GM18909 (cell line): Measurements from ENCODE around the gene PTPRN2.

Experiments
- ATAC-seq: cut with Tn5 transposase; IDR thresholded peaks from one replicate; pipeline ENCODE4 v1.9.1; 2021; ENCODE audit warnings: mild to moderate bottlenecking; ENCODE audit not compliant: unreplicated experiment, poor library complexity

PTPRN2 gene

DNA sequence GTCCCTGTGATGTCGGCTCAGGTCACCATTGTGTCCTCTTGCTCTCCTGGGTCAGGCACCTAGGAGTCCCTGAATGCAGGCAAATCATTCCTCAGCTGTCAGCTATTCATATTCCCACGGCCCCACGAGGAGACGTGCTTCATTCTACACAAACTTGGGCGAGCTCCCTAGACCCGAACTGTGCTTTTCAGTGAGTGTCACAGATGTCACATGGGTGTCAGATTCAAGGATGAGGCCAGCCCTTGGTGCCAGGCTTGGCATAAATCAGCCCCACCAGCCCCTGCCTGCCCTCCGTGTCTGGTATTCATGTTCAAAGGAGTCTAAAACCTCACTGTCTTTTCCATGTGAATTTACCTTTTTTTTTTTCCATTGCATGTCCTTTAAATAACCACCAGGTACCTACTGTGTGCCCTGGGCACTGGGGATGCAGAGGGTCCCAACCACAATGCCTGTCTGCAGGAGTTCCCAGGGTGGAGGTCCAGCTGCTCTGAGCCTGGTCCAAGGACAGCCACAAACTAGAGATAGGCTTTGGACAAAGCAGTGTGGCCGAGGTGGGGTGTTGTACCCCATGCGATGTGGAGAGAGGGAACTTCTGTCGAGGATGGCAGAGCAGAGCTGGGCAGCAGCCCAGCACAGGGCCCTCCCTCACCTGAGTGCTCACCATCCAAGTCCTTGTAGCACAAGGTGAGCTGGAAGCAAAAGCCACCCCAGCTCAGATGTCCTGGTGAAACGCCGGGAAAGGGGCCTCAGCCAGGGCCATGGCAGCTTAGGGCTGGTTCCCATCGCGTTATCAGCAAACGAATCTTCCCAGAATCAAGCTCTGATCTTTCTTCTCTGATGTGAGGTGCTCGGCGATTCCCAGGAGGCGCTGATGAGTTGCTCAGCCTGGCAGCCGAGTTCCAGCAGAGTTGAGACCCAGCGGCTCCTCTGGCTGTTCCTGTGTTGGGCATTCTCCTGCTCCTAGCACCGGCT is 611.9 kb downstream of the PTPRN2 start:
- no peak for ATAC-seq

DNA sequence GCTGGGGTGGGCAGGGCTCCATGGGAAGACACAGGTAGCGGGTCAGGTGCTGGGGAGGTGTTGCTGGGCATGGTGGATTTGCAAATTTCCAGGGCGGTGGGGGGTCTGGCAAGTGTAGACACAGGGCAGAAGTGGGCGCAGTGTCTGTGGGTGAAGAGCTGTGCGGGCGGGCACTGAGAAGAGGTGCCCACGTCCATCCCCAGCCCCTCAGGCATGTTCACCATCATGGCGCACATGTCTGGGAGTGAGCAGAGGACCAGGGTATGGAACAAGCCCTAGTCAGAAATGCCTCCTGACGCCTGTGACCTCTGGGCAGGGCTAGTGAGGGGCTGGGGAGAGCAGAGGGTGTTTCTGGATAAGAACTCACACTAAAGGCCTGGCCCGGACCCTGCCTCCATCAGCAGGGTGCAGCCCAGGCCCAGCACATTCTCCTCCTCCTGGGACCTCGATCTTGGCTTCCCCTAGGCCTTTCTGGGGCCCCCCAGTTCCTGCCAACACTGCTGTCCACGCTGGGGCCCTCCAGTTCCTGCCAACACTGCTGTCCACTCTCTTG is 612.9 kb downstream of the PTPRN2 start:
- ATAC-seq, result no peak

DNA sequence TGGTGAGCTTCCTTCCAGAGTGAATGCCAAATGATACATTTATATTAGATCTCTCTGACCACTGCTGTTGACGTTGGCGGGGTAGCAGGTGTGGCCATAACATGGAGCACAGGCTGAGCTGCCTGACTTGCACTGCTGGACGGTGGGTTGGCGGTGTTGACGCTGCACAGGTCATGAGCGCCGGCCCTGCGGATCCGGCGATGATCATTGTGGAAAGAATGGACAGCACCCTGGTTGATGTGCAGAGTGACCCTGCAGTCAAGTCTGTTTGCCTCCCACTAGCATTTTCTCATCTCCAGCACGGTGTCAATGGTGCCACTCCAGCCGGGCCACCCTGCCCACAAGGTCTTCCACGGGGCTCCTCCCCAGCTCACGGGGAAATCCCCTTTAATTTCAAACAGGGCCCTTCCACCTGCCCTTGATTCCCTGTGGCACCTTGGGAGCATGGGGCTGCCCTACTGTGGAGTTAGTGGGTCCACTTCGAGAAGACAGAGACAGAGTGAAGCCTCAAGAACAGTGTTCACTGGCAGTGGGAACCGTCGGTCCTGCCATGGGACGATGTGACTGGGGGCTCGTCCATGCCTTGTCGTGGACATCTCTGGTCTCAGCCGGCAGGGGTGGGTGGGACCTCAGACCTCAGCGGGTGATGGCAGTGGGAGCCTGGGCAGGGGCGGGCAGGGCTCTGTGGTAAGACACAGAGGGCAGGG is 613.5 kb downstream of the PTPRN2 start:
- ATAC-seq, result no peak

DNA sequence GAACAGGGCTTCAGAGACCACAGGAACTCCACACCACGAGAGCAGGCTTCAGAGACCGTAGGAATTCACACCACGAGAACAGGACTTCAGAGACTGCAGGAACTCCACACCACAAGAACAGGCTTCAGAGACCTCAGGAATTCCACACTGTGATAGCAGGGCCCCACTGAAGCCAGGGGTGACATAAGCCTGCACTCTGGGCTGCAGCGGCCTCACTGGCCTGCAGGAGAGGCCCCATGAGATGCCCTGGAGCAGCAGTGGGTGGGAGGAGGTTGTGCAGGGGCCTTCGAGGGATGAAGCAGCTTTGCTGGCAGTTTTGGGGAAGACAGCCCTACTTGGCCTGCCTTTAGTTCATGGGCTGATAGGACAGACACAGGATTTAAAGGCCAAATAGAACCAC is 614.7 kb downstream of the PTPRN2 start:
- ATAC-seq, result no peak

DNA sequence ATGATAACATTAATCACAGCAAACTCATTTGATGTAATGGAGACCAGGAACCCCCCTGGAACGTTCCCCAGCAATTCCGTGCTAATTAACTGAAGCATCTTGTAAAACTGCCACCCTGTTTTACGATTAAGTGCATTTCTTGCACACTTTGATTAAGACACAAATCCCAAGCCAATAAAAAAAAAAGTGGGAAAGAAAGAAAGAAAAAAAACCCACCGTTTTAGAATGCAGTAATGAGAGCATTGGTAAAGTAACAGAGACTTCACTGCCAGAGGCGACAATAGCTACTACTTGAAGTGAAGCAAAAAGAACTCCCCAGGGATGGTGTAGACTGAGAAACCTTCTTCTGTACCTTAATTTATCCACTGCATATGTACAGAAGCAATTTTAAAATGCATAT is 616.1 kb downstream of the PTPRN2 start:
- ATAC-seq, result no peak

DNA sequence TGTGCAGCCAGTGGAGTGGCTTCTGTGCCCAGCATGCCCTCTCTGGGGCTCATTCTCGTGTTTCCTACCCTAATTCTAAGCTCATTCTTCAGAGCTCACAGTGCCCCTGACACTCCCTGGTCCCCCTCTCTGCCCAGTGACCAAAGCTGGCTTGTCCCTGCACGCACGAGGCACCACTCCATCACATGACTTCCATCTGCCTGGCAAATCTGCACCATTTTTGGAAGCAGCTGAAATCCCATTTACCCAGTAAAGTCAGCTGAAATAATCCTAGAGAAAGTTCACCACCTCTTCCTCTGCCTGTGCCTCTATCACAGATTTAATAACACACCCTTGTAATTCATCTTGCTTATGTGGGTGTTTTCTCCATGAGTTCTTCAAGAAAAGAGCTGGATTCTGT is 616.9 kb downstream of the PTPRN2 start:
- no peak for ATAC-seq

DNA sequence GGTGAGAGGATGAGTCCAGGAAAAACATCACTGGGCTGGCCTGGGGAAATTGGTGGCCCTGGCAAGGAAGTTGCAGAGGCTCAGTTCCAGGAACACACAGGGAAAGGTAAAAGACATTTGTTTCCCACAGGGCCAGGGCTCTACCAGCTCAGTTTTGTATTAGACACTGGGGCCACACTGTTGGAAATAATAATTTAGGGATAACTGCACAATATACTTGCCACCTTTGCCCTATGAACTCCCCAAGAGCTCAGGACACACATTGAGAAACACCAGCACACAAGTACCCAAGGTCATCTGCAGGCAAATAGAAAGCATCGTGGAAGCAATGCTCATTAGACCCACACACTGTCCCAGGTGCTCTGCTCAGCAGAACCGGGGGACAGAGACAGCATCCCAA is 617.6 kb downstream of the PTPRN2 start:
- ATAC-seq, result no peak

DNA sequence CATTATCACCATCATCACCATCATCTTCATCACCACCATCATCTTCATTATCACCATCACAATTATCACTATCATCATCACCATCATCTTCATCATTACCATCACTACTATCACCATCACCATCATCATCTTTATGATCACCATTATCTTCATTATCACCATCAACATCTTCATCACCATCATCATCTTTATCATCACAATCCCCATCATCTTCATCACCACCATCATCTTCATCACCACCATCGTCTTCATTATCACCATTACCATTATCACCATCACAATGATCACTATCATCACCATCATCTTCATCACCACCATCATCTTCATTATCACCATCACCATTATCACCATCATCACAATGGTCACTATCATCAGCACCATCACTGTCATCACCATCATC is 621.1 kb downstream of the PTPRN2 start:
- ATAC-seq, result no peak

DNA sequence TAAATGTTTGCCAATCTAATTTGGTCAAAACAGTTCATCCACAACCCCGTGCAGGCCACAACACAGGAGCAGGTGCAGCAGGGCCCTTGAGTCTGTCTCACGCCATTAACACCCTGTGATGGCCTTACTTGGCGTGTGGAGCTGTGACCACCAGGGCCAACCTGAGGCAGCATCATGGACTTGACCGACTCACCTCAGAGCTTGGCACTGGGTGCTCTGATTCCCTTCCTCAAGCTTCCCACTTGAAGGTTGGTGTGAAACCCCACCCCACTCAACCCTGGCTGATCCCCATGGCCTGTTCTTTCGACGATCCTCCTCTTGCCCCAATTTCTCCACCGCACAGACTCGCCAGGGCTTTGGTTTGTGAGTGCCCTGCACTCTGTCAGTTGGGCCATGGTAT is 623.1 kb downstream of the PTPRN2 start:
- no peak for ATAC-seq

DNA sequence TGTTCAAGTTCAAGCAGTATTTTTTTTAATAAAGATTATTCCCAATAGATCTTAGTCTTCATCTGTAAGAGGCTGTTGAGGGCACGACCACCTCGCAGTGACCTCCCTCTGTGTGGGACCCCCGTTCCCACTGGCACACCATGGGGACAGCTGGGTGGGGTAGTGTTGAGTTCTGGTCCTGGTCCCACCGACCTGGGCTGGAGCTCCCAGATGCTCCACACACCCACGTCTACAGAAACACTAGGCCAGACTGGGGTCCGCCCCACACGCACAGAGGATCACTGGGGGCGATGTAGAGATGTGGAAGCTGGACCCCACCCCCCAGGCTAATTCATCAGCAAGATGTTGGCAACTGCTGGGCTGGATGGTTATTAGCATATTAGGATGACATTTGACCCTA is 623.6 kb downstream of the PTPRN2 start:
- ATAC-seq, result no peak

DNA sequence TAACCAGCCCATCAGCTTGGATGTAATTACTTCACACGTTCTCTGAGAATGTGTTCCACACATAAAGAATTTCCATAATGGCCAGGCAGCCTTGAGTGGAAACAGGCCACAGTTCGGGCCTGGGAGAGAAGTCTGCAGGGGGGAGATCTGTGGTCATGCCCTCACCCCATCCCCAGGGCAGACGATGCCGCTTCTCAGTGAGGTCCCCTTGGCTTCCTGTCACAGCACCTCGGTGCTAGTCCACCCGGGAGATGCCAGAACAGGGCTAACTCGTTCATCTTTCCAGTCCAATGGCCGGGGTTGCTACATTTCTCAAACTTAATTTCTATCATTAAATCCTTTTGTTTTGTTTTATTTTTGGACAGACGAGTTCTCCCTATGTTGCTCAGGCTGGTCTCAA is 624.1 kb downstream of the PTPRN2 start:
- no peak for ATAC-seq

DNA sequence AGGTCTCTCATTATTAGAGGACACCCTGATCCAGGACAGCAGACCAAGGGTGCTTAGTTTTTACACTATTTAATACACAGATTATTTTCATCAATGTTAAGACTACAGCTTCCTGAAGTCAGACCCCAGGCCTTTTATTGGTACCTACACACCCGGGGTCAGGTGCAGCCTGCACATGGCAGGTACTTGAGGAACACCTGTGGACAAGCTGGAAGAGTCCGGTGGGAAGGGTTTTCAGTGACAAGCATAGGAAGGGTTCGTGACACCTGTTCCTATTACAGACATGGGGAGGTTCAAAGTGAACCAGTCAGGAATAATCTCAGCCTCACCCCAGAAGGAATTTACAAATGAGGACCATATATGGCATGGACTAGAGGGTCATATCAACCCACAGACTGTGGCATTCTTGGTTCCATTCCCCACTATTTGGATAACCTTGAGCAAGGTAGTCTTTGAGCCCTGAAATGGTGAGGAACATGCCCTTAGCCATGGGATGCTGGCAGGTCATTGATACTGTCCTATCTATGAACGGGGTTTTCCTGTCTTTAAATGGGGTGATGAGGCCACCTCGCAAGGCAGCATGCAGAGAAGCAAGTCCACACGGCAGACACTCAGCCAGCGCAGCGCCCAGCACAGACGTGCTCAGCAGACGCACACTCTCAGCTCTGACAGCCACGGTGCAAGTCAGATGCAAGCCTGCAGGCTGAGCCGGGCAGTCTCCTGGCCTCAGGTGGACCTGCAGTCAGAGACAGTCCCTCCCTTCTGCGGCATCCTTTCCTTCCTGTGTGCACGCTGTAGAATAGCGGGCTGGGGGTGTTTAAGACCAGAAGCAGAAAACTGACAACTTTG is 624.9 kb downstream of the PTPRN2 start:
- ATAC-seq, result no peak

DNA sequence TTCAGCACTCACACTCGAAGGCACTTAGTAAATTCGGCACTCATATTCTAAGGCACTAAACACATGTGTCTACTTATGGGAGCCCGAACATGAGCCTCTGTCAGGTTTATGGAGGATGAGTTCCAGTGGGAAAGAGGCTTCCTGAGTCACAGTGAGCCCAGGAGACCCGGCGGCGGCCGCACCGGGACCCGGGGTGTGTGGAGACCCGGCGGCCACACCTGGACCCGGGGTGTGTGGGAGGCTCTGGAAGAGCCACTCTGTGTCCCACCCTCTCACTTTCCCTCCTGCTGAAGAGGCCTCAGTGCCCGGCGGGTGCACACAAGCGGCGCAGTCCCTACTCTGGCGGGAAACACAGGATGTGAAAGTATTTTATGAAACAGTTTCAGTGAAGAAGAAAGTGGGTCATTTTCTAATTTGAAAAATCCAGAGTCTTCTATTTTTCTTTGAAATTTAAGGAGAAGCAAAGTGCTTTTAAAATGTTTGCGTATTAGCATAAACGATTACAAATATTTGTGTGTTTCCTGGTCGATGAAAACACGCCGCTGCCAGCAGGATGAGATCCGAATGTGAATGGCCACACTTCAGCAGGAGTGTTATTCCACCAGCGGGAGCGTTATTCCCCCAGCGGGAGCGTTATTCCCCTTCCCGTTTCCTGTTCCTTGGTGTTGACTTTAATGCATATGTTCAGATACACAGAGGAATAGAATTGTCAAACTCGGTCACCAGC is 625.7 kb downstream of the PTPRN2 start:
- ATAC-seq, result no peak

DNA sequence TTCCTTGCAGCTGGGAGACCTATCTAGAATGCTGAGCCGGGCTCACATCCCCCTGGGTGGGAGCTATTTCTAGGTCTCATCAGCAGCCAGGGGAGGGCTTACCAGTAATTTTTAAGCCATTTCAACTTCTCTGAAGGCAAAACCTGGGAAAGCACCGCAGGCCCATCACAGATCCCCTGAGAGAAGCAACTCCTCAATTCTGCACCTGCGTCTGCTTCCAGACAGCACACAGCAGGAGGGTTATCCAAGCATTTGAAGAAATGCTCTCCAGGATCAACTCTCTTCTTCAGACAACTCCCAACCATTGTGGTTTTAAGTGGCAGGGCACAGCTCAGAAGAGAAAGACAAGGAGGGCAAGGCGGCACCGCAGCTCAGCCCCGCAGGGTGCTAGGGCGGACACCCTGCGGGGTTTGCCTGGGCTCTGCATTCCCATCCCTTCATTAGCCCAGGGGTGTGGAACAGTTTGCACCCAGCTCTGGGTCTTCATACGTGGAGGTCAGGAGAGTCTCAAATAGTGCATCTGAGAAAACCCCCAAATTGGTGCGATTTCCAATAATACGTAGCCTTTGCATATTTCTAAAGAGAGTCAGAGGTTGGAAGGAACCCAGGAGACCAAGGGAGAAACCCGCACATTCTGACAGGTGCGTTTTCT is 632.1 kb downstream of the PTPRN2 start:
- ATAC-seq, result no peak

DNA sequence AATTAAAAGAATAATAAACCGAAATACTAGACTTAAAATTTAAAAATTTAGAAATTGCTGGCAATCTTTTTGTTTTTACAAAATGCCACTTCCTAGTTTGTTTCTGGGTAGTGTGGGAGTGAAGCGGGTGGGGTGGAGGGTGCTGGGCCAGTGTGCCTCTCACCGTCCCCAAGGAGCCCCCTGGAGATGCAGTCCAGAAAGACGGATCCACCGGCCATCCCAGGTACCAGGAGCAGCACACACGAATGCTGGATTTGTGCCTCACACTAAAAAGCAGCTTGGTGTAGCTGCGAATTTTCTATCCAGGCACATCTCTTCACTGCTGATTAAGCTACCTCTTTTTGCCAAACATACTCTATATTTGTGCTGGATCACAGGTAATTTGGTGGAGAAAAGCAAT is 632.7 kb downstream of the PTPRN2 start:
- no peak for ATAC-seq

DNA sequence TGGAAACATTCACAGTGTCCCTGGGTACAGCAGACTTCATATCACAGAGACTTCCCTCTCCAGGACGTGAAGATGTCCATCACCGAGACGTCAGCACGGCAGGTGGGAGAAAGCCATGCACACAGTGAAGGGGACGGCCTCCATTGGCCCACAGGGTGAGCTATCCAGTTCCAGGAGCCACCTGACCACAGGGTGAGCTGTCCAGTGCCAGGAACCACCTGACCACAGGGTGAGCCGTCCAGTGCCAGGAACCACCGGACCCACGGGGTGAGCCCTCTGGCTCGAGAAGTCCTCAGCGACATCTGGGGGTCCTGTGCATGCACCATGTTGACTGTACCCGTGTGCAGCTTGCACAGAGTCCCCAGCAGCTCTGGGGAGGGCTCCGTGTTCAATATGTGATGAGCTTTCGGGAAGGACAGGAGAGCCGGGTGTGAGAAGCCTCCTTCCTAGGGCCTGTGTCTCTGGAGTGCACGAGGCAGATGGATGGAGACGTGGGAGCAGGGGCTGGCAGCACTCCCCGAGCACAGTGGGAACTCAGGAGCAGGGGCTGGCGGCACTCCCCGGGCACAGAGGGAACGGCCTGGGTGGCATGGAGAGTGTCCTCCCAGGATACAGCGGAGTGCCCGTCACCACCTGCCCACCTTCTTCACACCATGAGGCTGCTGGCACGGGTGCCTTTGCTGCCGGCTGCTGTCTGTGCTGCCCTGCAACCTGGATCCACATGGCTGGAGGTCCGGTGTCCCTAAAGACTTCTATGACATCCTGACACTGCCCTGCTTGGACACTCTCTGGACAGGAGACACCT is 634.6 kb downstream of the PTPRN2 start:
- ATAC-seq, result no peak

DNA sequence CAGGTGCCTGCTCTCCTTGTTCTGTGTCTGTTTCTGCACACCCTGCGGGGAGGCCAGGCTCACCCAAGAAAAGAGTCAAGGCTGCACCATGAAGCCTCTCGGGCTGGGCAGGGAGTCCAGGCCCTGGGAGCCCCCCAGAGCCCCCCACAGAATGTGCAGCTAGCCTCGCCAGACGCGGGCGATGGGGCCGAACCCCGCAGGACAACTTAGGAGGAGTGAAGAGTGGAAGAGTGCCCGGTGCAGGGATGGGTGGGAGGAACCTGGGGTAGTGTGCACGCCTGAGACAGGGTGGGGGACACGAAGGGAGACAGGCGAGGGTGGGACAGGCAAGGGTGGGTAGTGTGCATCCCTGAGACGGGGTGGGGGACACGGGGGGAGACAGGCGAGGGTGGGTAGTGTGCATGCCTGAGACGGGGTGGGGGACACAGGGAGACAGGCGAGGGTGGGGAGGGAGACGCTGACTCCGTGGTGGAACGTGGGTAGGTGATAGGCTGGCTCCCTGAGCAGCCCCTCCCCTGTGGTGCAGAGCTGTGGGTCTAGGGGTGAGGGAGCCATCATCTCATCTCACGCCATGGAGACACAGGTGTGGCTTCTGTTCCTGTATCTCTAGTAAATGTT is 635.5 kb downstream of the PTPRN2 start:
- ATAC-seq, result no peak
